NT2/D1 (cell line): ENCODE measurements around the gene SLC24A3.

Experiments used
- SUZ12 ChIP-seq: IDR thresholded peaks from 2 replicates; pipeline ENCODE4 v1.6.1; 2011; ENCODE audit not compliant: insufficient read length, insufficient read depth; ENCODE audit errors: extremely low read depth
- YY1 ChIP-seq: IDR thresholded peaks from 2 replicates; pipeline ENCODE4 v1.6.1; 2011; ENCODE audit not compliant: insufficient read length, insufficient read depth
- ZNF274 ChIP-seq: IDR thresholded peaks from 2 replicates; pipeline ENCODE4 v1.6.1; 2011; ENCODE audit warnings: mild to moderate bottlenecking, low read depth, low read length

- TF ChIP-seq SUZ12 (no peak), ZNF274 (no peak), YY1 (no peak)
Observed at GRCh38 chr20:19260412-19261090, 48.1 kb downstream of the SLC24A3 start.
